DND-41 (cell line): Measurements from ENCODE around the gene DOCK9.

Source experiments
- EZH2 ChIP-seq: IDR thresholded peaks from 3 replicates; pipeline ENCODE4 v1.6.1; 2012; ENCODE audit warnings: borderline replicate concordance, low read depth, mild to moderate bottlenecking, moderate library complexity, low read length, inconsistent platforms; ENCODE audit not compliant: severe bottlenecking
- TF ChIP-seq, protein P1 (sequence below): IDR thresholded peaks from 2 replicates; pipeline ENCODE4 v1.5.1; 2012; ENCODE audit warnings: borderline replicate concordance, low read length, moderate library complexity, mild to moderate bottlenecking; ENCODE audit not compliant: poor library complexity, severe bottlenecking; ENCODE audit errors: extremely low read depth

DNA sequence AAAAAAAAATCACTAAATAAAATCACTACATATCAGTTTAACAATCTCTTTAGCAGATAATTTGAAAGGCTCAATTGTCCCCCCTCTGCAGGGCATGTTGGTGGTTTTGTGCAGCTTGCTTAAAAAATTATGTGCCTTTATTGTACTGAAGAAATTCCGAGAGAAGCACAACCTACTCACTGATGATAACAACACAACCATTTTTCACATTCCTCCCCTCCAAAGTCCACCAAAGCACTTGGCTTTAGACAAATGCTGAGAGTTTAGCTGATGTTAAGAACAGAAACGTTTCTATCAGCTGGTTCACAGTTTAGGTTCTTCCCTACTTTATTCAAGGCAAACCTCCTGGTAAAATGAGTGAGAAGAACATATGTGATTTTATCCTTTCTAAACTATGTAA, 923 bp downstream of the DOCK9 start:
- TF ChIP-seq, protein P1, sequence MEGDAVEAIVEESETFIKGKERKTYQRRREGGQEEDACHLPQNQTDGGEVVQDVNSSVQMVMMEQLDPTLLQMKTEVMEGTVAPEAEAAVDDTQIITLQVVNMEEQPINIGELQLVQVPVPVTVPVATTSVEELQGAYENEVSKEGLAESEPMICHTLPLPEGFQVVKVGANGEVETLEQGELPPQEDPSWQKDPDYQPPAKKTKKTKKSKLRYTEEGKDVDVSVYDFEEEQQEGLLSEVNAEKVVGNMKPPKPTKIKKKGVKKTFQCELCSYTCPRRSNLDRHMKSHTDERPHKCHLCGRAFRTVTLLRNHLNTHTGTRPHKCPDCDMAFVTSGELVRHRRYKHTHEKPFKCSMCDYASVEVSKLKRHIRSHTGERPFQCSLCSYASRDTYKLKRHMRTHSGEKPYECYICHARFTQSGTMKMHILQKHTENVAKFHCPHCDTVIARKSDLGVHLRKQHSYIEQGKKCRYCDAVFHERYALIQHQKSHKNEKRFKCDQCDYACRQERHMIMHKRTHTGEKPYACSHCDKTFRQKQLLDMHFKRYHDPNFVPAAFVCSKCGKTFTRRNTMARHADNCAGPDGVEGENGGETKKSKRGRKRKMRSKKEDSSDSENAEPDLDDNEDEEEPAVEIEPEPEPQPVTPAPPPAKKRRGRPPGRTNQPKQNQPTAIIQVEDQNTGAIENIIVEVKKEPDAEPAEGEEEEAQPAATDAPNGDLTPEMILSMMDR: no peak
- TF ChIP-seq EZH2: no peak
